Hepatocyte (in vitro differentiated cells): ENCODE data around the gene SP100. TPM values are rescaled to one million over a fixed set of nuclear protein-coding genes. Genes with fewer than 3 reads are reported as not detected.

ENCODE experiments used
- DNase-seq: peaks from one replicate; pipeline ENCODE4 v3.0.0-alpha.2; 2016; ENCODE audit warnings: low spot score
- H2AFZ ChIP-seq: fragments of 200-600 bp; sonication (generic); 2 replicates; pipeline ENCODE4 v1.6.0; 2016; ENCODE audit warnings: antibody characterized with exemption, mild to moderate bottlenecking
- H3K27ac ChIP-seq: fragments of 200-600 bp; sonication (generic); 2 replicates; pipeline ENCODE4 v1.5.1; 2016; ENCODE audit warnings: mild to moderate bottlenecking
- H3K27me3 ChIP-seq: fragments of 200-600 bp; sonication (generic); 2 replicates; pipeline ENCODE4 v1.6.1; 2016
- H3K36me3 ChIP-seq: fragments of 200-600 bp; sonication (generic); replicated peaks from 2 replicates; pipeline ENCODE4 v1.5.1; 2016; ENCODE audit warnings: low read depth; ENCODE audit not compliant: insufficient read depth
- H3K4me1 ChIP-seq: fragments of 200-600 bp; sonication (generic); 2 replicates; pipeline ENCODE4 v1.5.1; 2016; ENCODE audit warnings: mild to moderate bottlenecking, moderate library complexity; ENCODE audit not compliant: insufficient read depth
- H3K4me2 ChIP-seq: fragments of 200-600 bp; sonication (generic); 2 replicates; pipeline ENCODE4 v1.6.0; 2016
- H3K4me3 ChIP-seq: fragments of 200-600 bp; sonication (generic); 2 replicates; pipeline ENCODE4 v1.5.1; 2016; ENCODE audit warnings: mild to moderate bottlenecking
- H3K79me2 ChIP-seq: fragments of 200-600 bp; sonication (generic); 2 replicates; pipeline ENCODE4 v1.6.0; 2017; ENCODE audit warnings: mild to moderate bottlenecking
- H3K9me2 ChIP-seq: fragments of 200-600 bp; sonication (generic); replicated peaks from 2 replicates; pipeline ENCODE4 v1.6.0; 2017; ENCODE audit warnings: mild to moderate bottlenecking; ENCODE audit not compliant: insufficient read depth
- H3K9me3 ChIP-seq: fragments of 200-600 bp; sonication (generic); 2 replicates; pipeline ENCODE4 v1.5.1; 2016; ENCODE audit warnings: low read depth, mild to moderate bottlenecking
- H4K20me1 ChIP-seq: fragments of 200-600 bp; sonication (generic); 2 replicates; pipeline ENCODE4 v1.6.0; 2016; ENCODE audit warnings: mild to moderate bottlenecking; ENCODE audit not compliant: insufficient read depth, poor library complexity, severe bottlenecking
- CTCF ChIP-seq: fragments of 200-600 bp; sonication (generic); IDR thresholded peaks from 2 replicates; pipeline ENCODE4 v1.5.1; 2016; ENCODE audit warnings: antibody characterized with exemption, mild to moderate bottlenecking; ENCODE audit not compliant: poor library complexity
- EZH2 ChIP-seq: fragments of 200-600 bp; sonication (generic); IDR thresholded peaks from 2 replicates; pipeline ENCODE4 v1.6.1; 2016; ENCODE audit warnings: antibody characterized with exemption, mild to moderate bottlenecking, borderline replicate concordance
- EZH2phosphoT487 ChIP-seq: fragments of 200-600 bp; sonication (generic); IDR thresholded peaks from one replicate; pipeline ENCODE4 v1.6.1; 2018; ENCODE audit warnings: antibody characterized with exemption, mild to moderate bottlenecking, low read depth, moderate library complexity; ENCODE audit not compliant: unreplicated experiment, severe bottlenecking
- WGBS: methylation state at CpG from one replicate; pipeline ENCODE4 v1.1.6; 2016; ENCODE audit warnings: low lambda C conversion rate; ENCODE audit errors: missing lambda C conversion rate; 5-methylcytosine and 5-hydroxymethylcytosine counted together
- polyA plus RNA-seq: library from polyadenylated mRNA; unstranded; fragments of >200 nt; fragmentation: Nextera tagmentation; extraction: Ambion mirVana; gene quantifications from 2 replicates; pipeline ENCODE4 v1.2.1, GENCODE V29; 2016
- total RNA-seq: library from RNA; depleted of rRNA; stranded (reverse); fragments of >200 nt; gene quantifications from 2 replicates; pipeline ENCODE4 v1.2.3, GENCODE V29; 2014

SP100 gene
- total and polyA plus RNA-seq, 2 experiments from 2014 or later: 30.5 to 42.2 TPM

GRCh38 chr2:230413479-230413878 is 2.5 kb upstream of the SP100 start:
- Histone ChIP-seq H3K79me2 (peaks cover 19% of the 10 kb centered on the region), H4K20me1 (no peaks in the 10 kb centered on the region), H2AFZ (no peak overlapping the region), H3K9me2 (no peaks in the 10 kb centered on the region), H3K9me3 (no peaks in the 10 kb centered on the region), H3K4me3 (no peak overlapping the region), H3K4me2 (no peak overlapping the region), H3K27me3 (peaks cover 3% of the 10 kb centered on the region), H3K36me3 (no peaks in the 10 kb centered on the region), H3K27ac (no peak overlapping the region), H3K4me1 (peaks cover 4% of the 10 kb centered on the region)
- no peak for DNase-seq
- TF ChIP-seq CTCF (no peak), EZH2 (no peak), EZH2phosphoT487 (no peak)
- WGBS: 93% methylated on average over 3 of the region's 3 CpGs

- Histone ChIP-seq H3K27me3 (peaks cover 3% of the 10 kb centered on the region), H3K36me3 (no peaks in the 10 kb centered on the region), H3K9me3 (no peaks in the 10 kb centered on the region), H3K9me2 (no peaks in the 10 kb centered on the region), H3K27ac (no peak overlapping the region), H3K79me2 (peaks cover 27% of the 10 kb centered on the region), H2AFZ (no peak overlapping the region), H3K4me1 (peaks cover 4% of the 10 kb centered on the region), H4K20me1 (no peaks in the 10 kb centered on the region), H3K4me2 (no peak overlapping the region), H3K4me3 (no peak overlapping the region)
- TF ChIP-seq EZH2phosphoT487 (no peak), EZH2 (no peak), CTCF (no peak)
- DNase-seq: no peak
- 94% methylated on average over 6 of the region's 6 CpGs for WGBS
These were observed 1.7 kb upstream of the SP100 start for GRCh38 chr2:230414302-230414701.

GRCh38 chr2:230417436-230417835 is 1.4 kb downstream of the SP100 start:
- H3K9me2 ChIP-seq: no peaks in the 10 kb centered on the region
- H3K4me2 ChIP-seq: peak overlapping the region; percentile 85
- H4K20me1 ChIP-seq: no peaks in the 10 kb centered on the region
- H2AFZ ChIP-seq: no peak overlapping the region
- H3K79me2 ChIP-seq: peaks cover 34% of the 10 kb centered on the region
- H3K27ac ChIP-seq: no peak overlapping the region
- H3K27me3 ChIP-seq: no peaks in the 10 kb centered on the region
- 93% methylated on average over 4 of the region's 4 CpGs for WGBS
- DNase-seq: no peak
- H3K36me3 ChIP-seq: no peaks in the 10 kb centered on the region
- H3K9me3 ChIP-seq: no peaks in the 10 kb centered on the region
- peak overlapping the region; percentile 3 for H3K4me3 ChIP-seq
- TF ChIP-seq EZH2phosphoT487 (no peak), CTCF (no peak), EZH2 (no peak)
- H3K4me1 ChIP-seq: peaks cover 4% of the 10 kb centered on the region
